GM19328 (cell line): Measurements from ENCODE around the gene LAMA3.
A peak's percentile ranks its signal among the peaks of the same experiment; 100 is the strongest.

Source experiments
- ATAC-seq: cut with Tn5 transposase; IDR thresholded peaks from one replicate; pipeline ENCODE4 v1.9.1; 2021; ENCODE audit warnings: mild to moderate bottlenecking, moderate library complexity; ENCODE audit not compliant: unreplicated experiment

Gene LAMA3

GRCh38 chr18:23963443-23964165, 274.4 kb downstream of the LAMA3 start:
- ATAC-seq: no peak

DNA sequence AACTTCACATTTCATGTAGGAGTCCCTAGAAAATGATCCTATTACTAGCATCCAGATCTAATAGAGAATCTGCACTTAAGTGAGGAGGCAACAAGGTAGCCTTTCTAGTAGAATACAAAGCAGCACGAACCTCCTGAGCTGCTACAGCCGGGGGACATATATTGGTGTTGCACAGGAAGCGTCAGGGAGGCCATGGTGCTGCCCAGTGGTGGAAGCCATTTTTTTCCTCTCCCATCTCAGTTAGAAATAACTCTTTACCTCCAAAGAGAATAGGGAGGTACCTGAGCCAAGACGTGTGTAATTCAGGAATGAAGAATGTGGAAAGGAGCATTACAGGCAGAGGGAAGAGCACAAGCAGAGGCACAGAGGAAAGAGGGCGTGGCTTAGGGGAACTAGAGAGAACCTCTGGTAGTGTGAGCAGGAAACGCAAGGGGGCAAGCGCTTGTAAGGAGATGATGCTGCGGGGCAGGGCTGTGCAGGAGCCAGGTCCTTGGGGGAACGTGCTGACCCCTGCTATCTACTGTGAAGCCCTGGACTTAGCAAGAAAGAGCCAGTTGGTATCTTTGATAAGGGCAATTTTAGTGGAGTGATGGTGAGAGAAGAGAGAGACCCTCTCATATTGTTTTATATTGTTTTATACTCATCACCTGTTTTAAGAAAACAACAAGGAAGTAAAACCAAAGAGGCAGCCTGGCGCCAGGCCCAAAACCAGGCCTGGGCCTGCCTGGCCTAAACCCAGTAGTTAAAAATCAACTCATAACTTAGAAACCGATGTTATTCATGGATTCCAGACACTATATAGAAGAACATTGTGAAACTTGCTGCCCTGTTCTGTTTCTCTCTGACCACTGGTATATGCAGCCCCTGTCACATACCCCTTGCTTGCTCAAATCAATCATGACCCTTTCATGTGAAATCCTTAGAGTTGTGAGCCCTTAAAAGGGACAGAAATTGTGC, 275.3 kb downstream of the LAMA3 start:
- ATAC-seq: no peak

DNA sequence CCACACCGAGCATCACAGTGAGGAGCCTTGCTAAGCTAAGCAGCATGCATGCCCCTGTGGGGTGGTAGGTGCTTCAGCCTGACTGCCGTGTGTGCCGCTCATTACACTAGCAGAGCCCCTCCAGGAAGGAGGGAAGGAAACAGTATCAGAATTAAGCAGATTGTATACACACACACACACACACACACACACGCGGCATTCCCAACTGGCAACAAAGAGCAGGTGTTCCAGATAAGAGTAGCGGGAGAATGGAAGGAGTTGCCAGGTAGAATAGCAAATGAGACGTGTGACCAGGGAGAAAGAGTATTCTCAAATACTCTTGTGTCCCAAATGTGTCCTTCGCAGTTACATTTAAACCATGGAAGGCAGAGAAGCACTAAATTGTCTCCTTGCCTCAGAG, 277.7 kb downstream of the LAMA3 start:
- ATAC-seq: no peak

GRCh38 chr18:23967321-23968089, 278.3 kb downstream of the LAMA3 start:
- no peak for ATAC-seq

- ATAC-seq: no peak
These were observed 279.7 kb downstream of the LAMA3 start for GRCh38 chr18:23968638-23969604.

GRCh38 chr18:23969664-23970063, 280.4 kb downstream of the LAMA3 start:
- ATAC-seq: no peak

GRCh38 chr18:23970161-23971096, 281.2 kb downstream of the LAMA3 start:
- ATAC-seq: no peak

DNA sequence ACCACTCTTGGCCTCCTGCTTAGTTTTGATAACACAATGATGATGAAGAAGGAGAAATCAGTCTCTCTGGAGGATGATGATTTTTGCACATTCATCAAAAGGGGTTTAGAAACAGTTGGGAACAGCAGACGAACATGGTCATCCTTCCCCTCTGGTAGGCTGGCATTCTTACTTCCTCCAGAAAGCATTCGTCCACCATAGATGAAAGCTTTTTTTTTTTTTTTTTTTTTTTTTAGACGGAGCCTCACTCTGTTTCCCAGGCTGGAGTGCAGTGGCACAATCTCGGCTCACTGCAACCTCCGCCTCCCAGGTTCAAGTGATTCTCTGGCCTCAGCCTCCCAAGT, 281.8 kb downstream of the LAMA3 start:
- no peak for ATAC-seq

- ATAC-seq: no peak
These were observed 282.5 kb downstream of the LAMA3 start for GRCh38 chr18:23971666-23972230.

- ATAC-seq: no peak
These were observed 283.2 kb downstream of the LAMA3 start for GRCh38 chr18:23972453-23972852.

DNA sequence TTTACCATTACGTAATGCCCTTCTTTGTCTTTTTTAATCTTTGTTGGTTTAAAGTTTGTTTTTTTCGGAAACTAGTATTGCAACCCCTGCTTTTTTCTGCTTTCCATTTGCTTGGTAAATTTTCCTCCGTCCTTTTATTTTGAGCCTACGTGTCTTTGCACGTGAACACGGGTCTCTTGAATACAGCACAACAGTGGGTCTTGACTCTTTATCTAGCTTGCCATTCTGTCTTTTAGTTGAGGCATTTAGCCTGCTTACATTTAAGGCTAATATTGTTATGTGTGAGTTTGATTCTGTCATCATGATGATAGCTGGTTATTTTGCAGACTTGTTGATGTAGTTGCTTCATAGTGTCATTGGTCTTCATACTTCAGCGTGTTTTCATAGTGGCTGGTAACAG, 287.9 kb downstream of the LAMA3 start:
- no peak for ATAC-seq

GRCh38 chr18:23977719-23978483, 288.6 kb downstream of the LAMA3 start:
- no peak for ATAC-seq

DNA sequence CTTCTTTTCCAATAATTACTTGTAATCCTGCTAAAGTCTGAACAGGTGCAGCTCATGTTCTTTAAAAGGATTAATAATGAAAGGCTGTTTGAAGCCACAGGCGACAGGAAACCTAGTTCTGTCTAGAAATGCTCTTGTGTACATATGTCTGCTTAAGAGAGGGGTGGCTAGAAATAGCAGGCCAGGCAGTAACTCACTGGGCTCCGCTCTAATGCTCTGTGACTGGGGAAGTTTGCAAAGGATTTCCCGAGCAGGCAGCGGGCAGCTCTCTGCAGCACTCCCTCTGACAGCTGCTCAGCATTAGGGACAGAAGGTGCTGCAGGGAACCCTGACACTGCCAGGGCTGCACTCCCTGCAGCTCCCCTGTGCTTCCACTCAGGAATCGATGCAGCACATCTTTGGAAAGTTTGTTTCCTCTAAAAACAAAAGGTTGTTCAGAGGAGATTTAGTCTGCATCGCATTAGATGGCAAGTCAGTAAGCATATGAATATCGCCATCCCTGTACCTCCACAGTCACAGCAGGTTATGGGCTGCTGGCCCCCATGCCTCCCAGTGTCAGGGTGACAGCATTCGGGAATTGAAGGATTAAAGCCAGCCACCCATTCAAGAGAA, 292.2 kb downstream of the LAMA3 start:
- peak; percentile 82 for ATAC-seq

DNA sequence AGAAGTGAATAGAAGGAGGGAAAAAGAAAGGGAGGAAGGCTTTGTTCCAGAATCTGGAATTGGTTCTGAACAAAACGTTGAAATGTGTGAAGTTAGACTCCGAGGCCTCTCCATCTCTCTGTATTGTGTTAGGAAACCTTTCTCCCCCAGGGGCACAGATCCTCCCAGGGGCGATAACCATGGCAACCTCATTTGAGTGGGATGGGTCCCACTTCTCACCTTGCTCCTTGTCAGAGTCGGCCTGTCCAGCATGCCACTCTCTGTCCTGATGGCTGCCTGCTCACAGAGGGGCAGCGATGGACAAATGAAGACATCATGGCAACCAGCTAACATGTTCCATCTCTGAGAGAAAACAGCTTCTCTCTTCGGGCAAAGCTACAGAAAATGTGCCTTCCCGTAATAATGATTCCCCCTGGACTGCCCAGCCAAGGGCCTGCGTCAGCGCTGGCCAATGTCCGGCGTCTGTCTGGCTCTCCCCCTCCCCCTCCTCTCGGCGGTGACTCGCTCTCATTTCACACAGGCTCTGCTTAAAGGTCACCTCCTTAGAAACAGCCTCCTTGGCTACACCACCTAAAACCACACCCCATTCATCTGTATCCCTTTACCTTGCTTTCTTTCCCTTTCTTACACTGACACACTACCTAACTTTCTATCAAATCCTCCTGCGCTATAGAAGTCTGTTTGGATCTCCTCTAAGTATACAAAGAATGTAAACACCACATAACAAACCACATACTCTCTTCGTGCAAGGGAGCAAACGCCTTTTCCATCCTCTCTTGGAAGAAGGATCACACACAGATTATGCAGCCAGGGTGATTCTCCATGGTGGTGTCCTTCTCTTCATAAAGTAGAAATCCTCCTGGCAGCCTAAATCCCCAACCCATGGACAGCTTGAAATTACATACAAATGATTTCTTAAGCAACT, 293.2 kb downstream of the LAMA3 start:
- ATAC-seq: no peak

DNA sequence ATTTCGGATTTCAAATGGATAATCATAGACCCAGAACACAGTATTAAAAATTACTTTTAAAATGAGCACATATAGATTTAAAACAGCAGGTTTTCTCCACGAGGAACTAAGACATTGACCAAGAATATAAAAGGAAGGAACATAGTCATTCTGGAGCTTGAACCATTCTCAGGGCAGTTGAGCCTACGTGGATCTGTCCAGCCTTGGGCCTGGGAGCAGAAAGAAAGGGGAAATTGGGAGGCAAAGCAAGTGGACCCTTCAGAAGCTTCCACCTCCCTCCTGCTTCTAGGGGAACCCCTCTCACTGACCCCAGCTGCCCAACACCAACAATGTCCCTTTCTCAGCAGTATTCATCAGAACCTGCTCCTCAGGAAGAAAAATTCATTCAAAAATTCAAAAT, 293.9 kb downstream of the LAMA3 start:
- ATAC-seq: no peak

DNA sequence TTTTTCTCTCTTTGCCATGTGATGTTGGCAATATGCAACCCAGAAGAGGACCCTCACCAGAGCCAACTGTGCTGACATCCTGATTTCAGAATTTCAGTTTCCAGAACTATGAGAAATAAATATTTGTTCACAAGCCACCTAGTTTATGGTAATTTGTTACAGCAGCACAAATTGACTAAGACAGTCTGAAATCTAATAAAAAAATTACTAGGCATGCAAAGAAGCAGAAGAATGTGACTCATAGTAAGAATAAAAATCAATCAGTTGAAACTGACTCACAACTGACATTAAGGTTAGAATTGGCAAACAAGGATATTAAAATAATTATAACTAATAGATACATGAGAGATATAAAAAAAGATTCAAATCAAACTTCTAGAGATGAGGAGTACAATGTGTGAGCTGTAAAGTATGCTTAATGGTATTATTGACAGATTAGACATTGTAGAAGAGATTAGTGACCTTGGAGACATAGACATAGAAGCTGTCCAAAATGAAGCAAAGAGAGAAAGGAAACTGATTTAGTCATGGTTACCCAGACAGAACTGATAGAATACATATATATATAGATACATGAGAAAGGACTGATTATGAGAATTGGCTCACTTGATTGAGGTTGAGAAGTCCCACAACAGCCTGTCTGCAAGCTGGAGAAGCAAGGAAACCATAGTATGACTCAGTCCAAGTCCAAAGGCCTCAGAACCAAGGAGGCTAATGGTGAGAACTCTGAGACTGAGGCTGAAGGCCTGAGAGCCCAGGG, 297.5 kb downstream of the LAMA3 start:
- ATAC-seq: no peak
